Astrocyte (in vitro differentiated cells and primary cell): ENCODE measurements around the gene ETV1.

ENCODE experiments used
- CTCF ChIP-seq: IDR thresholded peaks from 2 replicates; pipeline ENCODE4 v1.5.1; 2011; ENCODE audit warnings: low read depth, mild to moderate bottlenecking, inconsistent platforms, low read length, moderate library complexity; ENCODE audit not compliant: insufficient read depth
- EZH2 ChIP-seq: IDR thresholded peaks from 2 replicates; pipeline ENCODE4 v1.6.1; 2012; ENCODE audit warnings: mild to moderate bottlenecking, low read length, inconsistent platforms; ENCODE audit not compliant: insufficient read depth

GRCh38 chr7:13965077-13965476, 24.4 kb downstream of the ETV1 start:
- TF ChIP-seq CTCF (no peak), EZH2 (no peak)
